Measurements from ENCODE around the gene CHMP2B. TPM values are rescaled to one million over a fixed set of nuclear protein-coding genes. Genes with fewer than 3 reads are reported as not detected.
A peak's percentile ranks its signal among the peaks of the same experiment; 100 is the strongest.

The CHMP2B gene
- total and polyA plus RNA-seq, 2 experiments from 2014 or later = 45.1 to 130 TPM

GRCh38 chr3:87198774-87199173 is 28.3 kb upstream of the CHMP2B start (continued):
- TF ChIP-seq EZH2phosphoT487 (IDR thresholded peaks at IDR 0.05; ENCODE audit: unreplicated experiment) (no peak), JUNB (IDR thresholded peaks at IDR 0.05; ENCODE audit: unreplicated experiment) (no peak), ZNF114 (CRISPR knock-in tag; IDR thresholded peaks at IDR 0.05) (no peak), EZH2 (IDR thresholded peaks at IDR 0.05; ENCODE audit: low read depth, unreplicated experiment) (no peak), CREB1 (CRISPR knock-in tag; IDR thresholded peaks at IDR 0.05; ENCODE audit: low read depth) (no peak), STAT1 (IDR thresholded peaks at IDR 0.05; ENCODE audit: unreplicated experiment) (no peak), NANOG (IDR thresholded peaks at IDR 0.05; ENCODE audit: borderline replicate concordance) (no peak), ETS1 (IDR thresholded peaks at IDR 0.05) (no peak), POLR2AphosphoS5 (IDR thresholded peaks at IDR 0.05; ENCODE audit: low read depth) (no peak), ZNF331 (CRISPR knock-in tag; IDR thresholded peaks at IDR 0.05; ENCODE audit: low read depth) (no peak), CTCF (conservative IDR thresholded peaks at IDR 0.05; ENCODE audit: low read depth in 2 of 2) (no peak), REST (IDR thresholded peaks at IDR 0.05; ENCODE audit: unreplicated experiment) (no peak)

GRCh38 chr3:87199628-87200027 is 27.5 kb upstream of the CHMP2B start:
- Histone ChIP-seq H3K27me3 (ENCODE audit: insufficient read depth) (no peaks in the 10 kb centered on the region), H3K79me2 (replicated peaks; ENCODE audit: insufficient read depth) (no peaks in the 10 kb centered on the region), H3K4me2 (no peak overlapping the region), H4K20me1 (replicated peaks; ENCODE audit: insufficient read depth) (no peaks in the 10 kb centered on the region), H3F3A (replicated peaks; ENCODE audit: low read depth) (no peaks in the 10 kb centered on the region), H3K9me2 (ENCODE audit: insufficient read depth) (no peaks in the 10 kb centered on the region; the same call in 1 of the 2 replicates), H3K4me1 (ENCODE audit: insufficient read depth) (no peaks in the 10 kb centered on the region), H3K36me3 (ENCODE audit: insufficient read depth) (0 out of 2 replicates have a peak, but pooled peaks cover 3% of the 10 kb centered on the region), H3K4me3 (no peak overlapping the region), H2AFZ (no peak overlapping the region), H3K27ac (ENCODE audit: low read depth) (no peak overlapping the region)
- no peak for ATAC-seq
- Mint-ChIP-seq H3K36me3 (ENCODE audit: low read depth) (peaks cover 23% of the 10 kb centered on the region), H3K4me3 (no peak overlapping the region), H3K4me1 (peaks cover 4% of the 10 kb centered on the region; the same call in 1 of the 3 replicates), H3K27me3 (ENCODE audit: insufficient read depth, low read depth, poor library complexity) (no peaks in the 10 kb centered on the region), H3K9me3 (peaks cover 25% of the 10 kb centered on the region), H3K27ac (0 out of 2 replicates have a peak overlapping the region, but pooled peaks have one; percentile 4)
- DNase-seq (ENCODE audit: low spot score) = no peak
- TF ChIP-seq NANOG (IDR thresholded peaks at IDR 0.05; ENCODE audit: borderline replicate concordance) (no peak), EZH2 (IDR thresholded peaks at IDR 0.05; ENCODE audit: low read depth, unreplicated experiment) (no peak), ZNF331 (CRISPR knock-in tag; IDR thresholded peaks at IDR 0.05; ENCODE audit: low read depth) (no peak), REST (IDR thresholded peaks at IDR 0.05; ENCODE audit: unreplicated experiment) (no peak), ZNF114 (CRISPR knock-in tag; IDR thresholded peaks at IDR 0.05) (no peak), JUNB (IDR thresholded peaks at IDR 0.05; ENCODE audit: unreplicated experiment) (no peak), CTCF (conservative IDR thresholded peaks at IDR 0.05; ENCODE audit: low read depth in 2 of 2) (no peak)
